H1 (cell line): Measurements from ENCODE around the gene GLRA1. TPM values are rescaled to one million over a fixed set of nuclear protein-coding genes. Genes with fewer than 3 reads are reported as not detected.

Experiments
- CTCF ChIA-PET: fragments of 300-600 bp; sonication (Branson Sonifier 250); formaldehyde crosslinking; loops from one replicate; lab custom pipeline; 2021; ENCODE audit not compliant: partially characterized antibody; lab: Charles Lee
- POLR2A ChIA-PET: fragments of 300-600 bp; sonication (Branson Sonifier 250); formaldehyde crosslinking; loops from one replicate; lab custom pipeline; 2021; ENCODE audit warnings: inconsistent platforms; ENCODE audit not compliant: partially characterized antibody; lab: Charles Lee
- DNase-seq, 2 experiments: peaks; one replicate each; pipeline versions ENCODE4 v3.0.0 to v3.0.0-alpha.2; 2010 to 2022; ENCODE audit warnings: low spot score in 2 of 2, low read depth in 1 of 2, mixed read lengths in 1 of 2
- FAIRE-seq: peaks from 2 replicates; lab custom pipeline; 2011; peaks lifted over from hg19 to GRCh38; lab: Jason Lieb, UNC
- H2AFZ ChIP-seq: 2 replicates; pipeline ENCODE4 v1.8.1; 2012; ENCODE audit warnings: low read length, inconsistent platforms
- H2AK5ac ChIP-seq: 2 replicates; pipeline ENCODE4 v1.6.1; 2013; ENCODE audit warnings: low read depth, low read length
- H2BK120ac ChIP-seq: replicated peaks from 2 replicates; pipeline ENCODE3; 2013; ENCODE audit warnings: low read depth, low read length, inconsistent platforms
- H2BK12ac ChIP-seq: 2 replicates; pipeline ENCODE4 v1.6.1; 2013; ENCODE audit warnings: low read depth, low read length
- H2BK15ac ChIP-seq: 2 replicates; pipeline ENCODE4 v1.6.1; 2013; ENCODE audit warnings: low read length
- H2BK20ac ChIP-seq: 2 replicates; pipeline ENCODE4 v1.6.1; 2013; ENCODE audit warnings: low read length
- H2BK5ac ChIP-seq: 2 replicates; pipeline ENCODE4 v1.6.1; 2013; ENCODE audit warnings: low read depth, low read length
- H3K14ac ChIP-seq: 2 replicates; pipeline ENCODE4 v1.6.1; 2013; ENCODE audit warnings: inconsistent platforms; ENCODE audit not compliant: insufficient read length
- H3K18ac ChIP-seq: 2 replicates; pipeline ENCODE4 v1.6.1; 2013; ENCODE audit warnings: low read length; ENCODE audit errors: extremely low read depth
- H3K23ac ChIP-seq: 2 replicates; pipeline ENCODE4 v1.6.1; 2013; ENCODE audit warnings: inconsistent platforms; ENCODE audit not compliant: insufficient read length
- H3K23me2 ChIP-seq: 2 replicates; pipeline ENCODE4 v1.6.1; 2013; ENCODE audit warnings: low read depth, low read length
- H3K27ac ChIP-seq: 2 replicates; pipeline ENCODE4 v1.6.1; 2011; ENCODE audit warnings: low read depth, low read length, inconsistent platforms
- H3K27me3 ChIP-seq, 4 experiments: replicated peaks in 1 of 4; 1 replicate in 1 of 4; 2 replicates in 3 of 4; pipeline versions ENCODE4 v1.6.1 to v1.8.1; 2011 to 2013; ENCODE audit warnings: low read length in 3 of 4, mild to moderate bottlenecking in 3 of 4, inconsistent platforms in 2 of 4, mixed read lengths in 2 of 4, moderate library complexity in 1 of 4; ENCODE audit not compliant: control insufficient read depth in 3 of 4, insufficient read depth in 3 of 4; ENCODE audit errors: extremely low read depth in 1 of 4
- H3K36me3 ChIP-seq, 4 experiments: 2 replicates each; pipeline versions ENCODE4 v1.6.1 to v1.8.1; 2011 to 2013; ENCODE audit warnings: mild to moderate bottlenecking in 4 of 4, low read length in 3 of 4, moderate library complexity in 2 of 4, control low read depth in 1 of 4, inconsistent platforms in 1 of 4; ENCODE audit not compliant: insufficient read depth in 4 of 4, control insufficient read depth in 2 of 4
- H3K4ac ChIP-seq: replicated peaks from 2 replicates; pipeline ENCODE3; 2013; ENCODE audit warnings: low read length, low read depth, mixed read lengths, inconsistent platforms; ENCODE audit not compliant: insufficient read length
- H3K4me1 ChIP-seq, 4 experiments: replicated peaks in 1 of 4; 1 replicate in 1 of 4; 2 replicates in 3 of 4; pipeline versions ENCODE4 v1.6.1 to v1.8.1; 2011 to 2013; ENCODE audit warnings: low read length in 3 of 4, inconsistent platforms in 2 of 4, mixed read lengths in 1 of 4; ENCODE audit not compliant: insufficient read depth in 4 of 4, control insufficient read depth in 3 of 4
- H3K4me2 ChIP-seq, 2 experiments: 2 replicates each; pipeline versions ENCODE4 v1.6.1 to v1.8.1; 2011 to 2013; ENCODE audit warnings: low read depth in 2 of 2, low read length in 2 of 2, control low read depth in 1 of 2, inconsistent platforms in 1 of 2, mild to moderate bottlenecking in 1 of 2; ENCODE audit not compliant: insufficient read depth in 1 of 2
- H3K4me3 ChIP-seq, 4 experiments: fragments of 200-600, 300-600 bp in 1 of 4; sonication (generic), shearing (Covaris generic), sonication (Bioruptor Twin) in 1 of 4; 2 replicates each; pipeline versions ENCODE4 v1.5.1 to v1.8.1; 2011 to 2016; ENCODE audit warnings: low read length in 4 of 4, low read depth in 3 of 4, control low read depth in 2 of 4, inconsistent platforms in 2 of 4, mild to moderate bottlenecking in 2 of 4, mixed read lengths in 1 of 4, moderate library complexity in 1 of 4; ENCODE audit not compliant: insufficient read depth in 2 of 4; ENCODE audit errors: extremely low read depth in 1 of 4
- H3K56ac ChIP-seq: replicated peaks from 2 replicates; pipeline ENCODE3; 2013; ENCODE audit warnings: low read depth, mild to moderate bottlenecking, mixed read lengths, low read length, inconsistent platforms; ENCODE audit not compliant: insufficient read length
- H3K79me1 ChIP-seq: 2 replicates; pipeline ENCODE4 v1.6.1; 2013; ENCODE audit warnings: low read depth, low read length, control low read depth
- H3K79me2 ChIP-seq, 2 experiments: 2 replicates each; pipeline versions ENCODE4 v1.6.1 to v1.8.1; 2012 to 2013; ENCODE audit warnings: low read length in 2 of 2, mild to moderate bottlenecking in 2 of 2, inconsistent platforms in 1 of 2; ENCODE audit not compliant: insufficient read depth in 2 of 2, control insufficient read depth in 1 of 2
- H3K9ac ChIP-seq, 4 experiments: replicated peaks in 1 of 4; 1 replicate in 1 of 4; 2 replicates in 3 of 4; pipeline versions ENCODE4 v1.6.1 to v1.8.1; 2011 to 2013; ENCODE audit warnings: low read depth in 3 of 4, low read length in 3 of 4, control low read depth in 2 of 4, mild to moderate bottlenecking in 2 of 4, moderate library complexity in 2 of 4, inconsistent platforms in 1 of 4; ENCODE audit errors: extremely low read depth in 1 of 4
- H3K9me3 ChIP-seq, 2 experiments: 2 replicates each; pipeline versions ENCODE4 v1.6.1 to v1.8.1; 2012 to 2013; ENCODE audit warnings: mild to moderate bottlenecking in 2 of 2, moderate library complexity in 2 of 2, control low read depth in 1 of 2, inconsistent platforms in 1 of 2, low read depth in 1 of 2, low read length in 1 of 2, mixed read lengths in 1 of 2; ENCODE audit not compliant: insufficient read depth in 2 of 2
- H4K20me1 ChIP-seq, 2 experiments: replicated peaks in 1 of 2; 2 replicates each; pipeline versions ENCODE3 to v1.8.1; 2011 to 2013; ENCODE audit warnings: inconsistent platforms in 2 of 2, low read length in 2 of 2, mild to moderate bottlenecking in 1 of 2; ENCODE audit not compliant: insufficient read depth in 2 of 2, control insufficient read depth in 1 of 2
- H4K5ac ChIP-seq: 2 replicates; pipeline ENCODE4 v1.6.1; 2013; ENCODE audit warnings: low read length, low read depth, mixed read lengths, inconsistent platforms; ENCODE audit not compliant: insufficient read length
- H4K8ac ChIP-seq: 2 replicates; pipeline ENCODE4 v1.8.0; 2013; ENCODE audit warnings: mild to moderate bottlenecking, moderate library complexity, low read length, inconsistent platforms; ENCODE audit not compliant: insufficient read depth; ENCODE audit errors: extremely low read depth
- H4K91ac ChIP-seq: replicated peaks from 2 replicates; pipeline ENCODE3; 2013; ENCODE audit warnings: low read length, mixed read lengths, inconsistent platforms; ENCODE audit not compliant: insufficient read length
- BACH1 ChIP-seq: IDR thresholded peaks from 2 replicates; pipeline ENCODE4 v1.6.1; 2012; ENCODE audit warnings: low read length, improper control_type of control experiment
- CBX8 ChIP-seq: fragments of 300-800, 300-1000 bp; sonication (generic); IDR thresholded peaks from 2 replicates; pipeline ENCODE4 v1.7.1; 2016; ENCODE audit warnings: low read depth, low read length, borderline replicate concordance
- CHD1 ChIP-seq: IDR thresholded peaks from 2 replicates; pipeline ENCODE4 v1.6.1; 2012; ENCODE audit warnings: low read depth, low read length, improper control_type of control experiment
- NANOG ChIP-seq: IDR thresholded peaks from 2 replicates; pipeline ENCODE4 v1.6.1; 2011; ENCODE audit warnings: low read length, low read depth, mild to moderate bottlenecking, inconsistent platforms; ENCODE audit not compliant: insufficient read depth, poor library complexity, severe bottlenecking
- RAD21 ChIP-seq, 2 experiments: IDR thresholded peaks in 1 of 2; conservative IDR thresholded peaks in 1 of 2; 2 replicates each; pipeline ENCODE4 v1.6.1; 2011; ENCODE audit warnings: low read depth in 2 of 2, low read length in 2 of 2, improper control_type of control experiment in 1 of 2, inconsistent platforms in 1 of 2, mild to moderate bottlenecking in 1 of 2, moderate library complexity in 1 of 2
- RBBP5 ChIP-seq: IDR thresholded peaks from 2 replicates; pipeline ENCODE4 v1.7.1; 2012; ENCODE audit warnings: low read depth, mild to moderate bottlenecking, inconsistent platforms, low read length, moderate library complexity, borderline replicate concordance
- RNF2 ChIP-seq: fragments of 200-900, 300-1000 bp; sonication (generic); IDR thresholded peaks from 2 replicates; pipeline ENCODE4 v1.7.1; 2016; ENCODE audit warnings: borderline replicate concordance, low read depth, mild to moderate bottlenecking, antibody characterized with exemption, low read length; ENCODE audit not compliant: poor library complexity, severe bottlenecking; ENCODE audit errors: missing control alignments
- SIN3A ChIP-seq, 2 experiments: IDR thresholded peaks in 1 of 2; conservative IDR thresholded peaks in 1 of 2; 2 replicates each; pipeline ENCODE4 v1.6.1; 2011 to 2012; ENCODE audit warnings: low read length in 2 of 2, improper control_type of control experiment in 1 of 2, low read depth in 1 of 2, mild to moderate bottlenecking in 1 of 2
- SIRT6 ChIP-seq: IDR thresholded peaks from one replicate; pipeline ENCODE4 v1.7.1; 2012; ENCODE audit warnings: low read length, inconsistent platforms
- SP4 ChIP-seq: IDR thresholded peaks from 2 replicates; pipeline ENCODE4 v1.6.1; 2012; ENCODE audit warnings: low read length, inconsistent platforms
- WGBS, 2 experiments: shearing (Covaris generic) in 1 of 2; methylation state at CpG; one replicate each; pipeline versions ENCODE4 v1.1.6 to v1.1.7; 2013 to 2015; ENCODE audit warnings: low lambda C conversion rate in 2 of 2, mixed read lengths in 2 of 2, inconsistent platforms in 1 of 2, low coverage in 1 of 2, missing lambda C conversion rate in 1 of 2; ENCODE audit not compliant: insufficient replicate concordance in 2 of 2, insufficient coverage in 1 of 2, insufficient read length in 1 of 2; ENCODE audit errors: extremely low coverage in 1 of 2, missing lambda C conversion rate in 1 of 2; 5-methylcytosine and 5-hydroxymethylcytosine counted together
- polyA plus RNA-seq, 7 experiments: library from polyadenylated mRNA; depleted of rRNA in 3 of 7; stranded (reverse) in 5 of 7; unstranded in 2 of 7; fragments of >200 nt in 5 of 7; fragments of 200-250 nt in 2 of 7; gene quantifications; 1 replicate in 5 of 7; 2 replicates in 1 of 7; 4 replicates in 1 of 7; pipeline versions ENCODE4 v1.2.1 to v1.2.3, GENCODE V29; 2011 to 2013; ENCODE audit warnings: missing spikeins in 2 of 7, mixed read lengths in 2 of 7
- total RNA-seq: library from RNA; stranded (reverse); fragmentation: NEBNext Ultra II Directional; extraction: Animal tissue kit (Norgen Biotek cat#: 25700); gene quantifications from 2 replicates; pipeline ENCODE4 v1.2.1, GENCODE V29; 2021

Gene GLRA1
- total and polyA plus RNA-seq, 2 of the 8 experiments (the other 6 are each of a cell fraction or from before 2014, with no cell fraction given) = not detected

- H2BK20ac ChIP-seq = no peak overlapping the region
- H2AFZ ChIP-seq = no peak overlapping the region
- H3K79me1 ChIP-seq = no peaks in the 10 kb centered on the region
- H2BK5ac ChIP-seq = no peak overlapping the region
- H3K36me3 ChIP-seq = no peaks in the 10 kb centered on the region
- H2BK12ac ChIP-seq = no peak overlapping the region
- H3K23me2 ChIP-seq = no peaks in the 10 kb centered on the region
- 95% methylated on average over 1 of the region's 1 CpG; no CpG with 5 or more reads in 1 of the 2 experiments for WGBS, 2 experiments
- H3K4me2 ChIP-seq = no peak overlapping the region
- H3K27ac ChIP-seq = no peak overlapping the region
- H4K8ac ChIP-seq = no peak overlapping the region
- H3K9me3 ChIP-seq = no peaks in the 10 kb centered on the region
- H3K4me1 ChIP-seq = no peaks in the 10 kb centered on the region
- TF ChIP-seq CBX8 (no peak), RBBP5 (no peak), RNF2 (no peak), CHD1 (no peak), NANOG (no peak), SP4 (no peak), RAD21 (IDR thresholded peaks at IDR 0.05 in 1 of 2, conservative IDR thresholded peaks at IDR 0.05 in 1 of 2; ENCODE audit: low read depth in 2 of 2, low read length in 2 of 2) (no peak), SIRT6 (no peak), SIN3A (conservative IDR thresholded peaks at IDR 0.05 in 1 of 2, IDR thresholded peaks at IDR 0.05 in 1 of 2; ENCODE audit: low read depth in 1 of 2, low read length in 2 of 2) (no peak), BACH1 (no peak)
- H3K56ac ChIP-seq = no peak overlapping the region
- H3K79me2 ChIP-seq = no peaks in the 10 kb centered on the region
- H2BK15ac ChIP-seq = no peak overlapping the region
- H3K23ac ChIP-seq = no peak overlapping the region
- no peak for FAIRE-seq
- H2AK5ac ChIP-seq = no peak overlapping the region
- no peak overlapping the region for H3K9ac ChIP-seq
- CTCF ChIA-PET = interaction anchor here (1.0 to 4.0 kb wide), 3 partner anchors 38 to 486 kb away, joined by 4 to 15 read pairs (median 5); no protein-coding TSS in a partner anchor
- no peak overlapping the region for H3K4me3 ChIP-seq
- no peaks in the 10 kb centered on the region for H4K20me1 ChIP-seq
- H2BK120ac ChIP-seq = no peak overlapping the region
- POLR2A ChIA-PET = no interaction called here
- H3K18ac ChIP-seq = no peak overlapping the region
- H4K91ac ChIP-seq = no peak overlapping the region
- no peak overlapping the region for H3K4ac ChIP-seq
- DNase-seq = no peak
- no peaks in the 10 kb centered on the region for H3K27me3 ChIP-seq
- no peak overlapping the region for H4K5ac ChIP-seq
- H3K14ac ChIP-seq = no peak overlapping the region
Observed at GRCh38 chr5:151863566-151863965, 61.1 kb downstream of the GLRA1 start.
